Common myeloid progenitor, CD34-positive (primary cell): ENCODE results near the gene HCRT.

Experiments used
- CTCF ChIA-PET: fragments of 350-600 bp; sonication (Branson Sonifier 250); formaldehyde crosslinking; loops from one replicate; lab custom pipeline; 2021; ENCODE audit warnings: antibody characterized with exemption; lab: Charles Lee
- POLR2A ChIA-PET: fragments of 350-600 bp; sonication (Branson Sonifier 250); formaldehyde crosslinking; loops from one replicate; lab custom pipeline; 2021; ENCODE audit warnings: antibody characterized with exemption; lab: Charles Lee
- DNase-seq, 3 donors: peaks; one replicate each; pipeline versions ENCODE4 v3.0.0 to v3.0.0-alpha.2; 2013
- H3K27ac ChIP-seq, 2 experiments: 1 replicate in 1 of 2; 2 replicates in 1 of 2; pipeline ENCODE4 v1.7.0; 2013; ENCODE audit warnings: inconsistent platforms in 2 of 2, low read length in 2 of 2, mild to moderate bottlenecking in 2 of 2, low read depth in 1 of 2, moderate library complexity in 1 of 2; ENCODE audit not compliant: severe bottlenecking in 2 of 2, insufficient read depth in 1 of 2, poor library complexity in 1 of 2
- H3K27me3 ChIP-seq, 5 experiments: replicated peaks in 2 of 5; 1 replicate in 3 of 5; 2 replicates in 2 of 5; pipeline versions ENCODE4 v1.6.1 to v1.7.0; 2013; ENCODE audit warnings: low read length in 4 of 5, mild to moderate bottlenecking in 2 of 5, moderate library complexity in 2 of 5, inconsistent platforms in 1 of 5; ENCODE audit not compliant: insufficient read depth in 5 of 5, control insufficient read depth in 4 of 5
- H3K36me3 ChIP-seq, 4 experiments: 1 replicate in 2 of 4; 2 replicates in 2 of 4; pipeline versions ENCODE4 v1.6.1 to v1.7.0; 2013; ENCODE audit warnings: low read length in 3 of 4, control low read depth in 1 of 4, mild to moderate bottlenecking in 1 of 4; ENCODE audit not compliant: control insufficient read depth in 4 of 4, insufficient read depth in 4 of 4
- H3K4me1 ChIP-seq, 4 experiments: 1 replicate in 3 of 4; 2 replicates in 1 of 4; pipeline versions ENCODE4 v1.6.1 to v1.7.1; 2013; ENCODE audit warnings: low read length in 3 of 4, mild to moderate bottlenecking in 3 of 4, control low read depth in 1 of 4, inconsistent platforms in 1 of 4, moderate library complexity in 1 of 4; ENCODE audit not compliant: control insufficient read depth in 4 of 4, insufficient read depth in 4 of 4; ENCODE audit errors: control extremely low read depth in 1 of 4
- H3K4me3 ChIP-seq, 7 experiments: 1 replicate in 4 of 7; 2 replicates in 3 of 7; pipeline versions ENCODE4 v1.5.1 to v1.7.0; 2013; ENCODE audit warnings: mild to moderate bottlenecking in 7 of 7, low read length in 6 of 7, moderate library complexity in 6 of 7, inconsistent platforms in 2 of 7, low read depth in 2 of 7, control low read depth in 1 of 7; ENCODE audit not compliant: insufficient read depth in 4 of 7, control insufficient read depth in 1 of 7; ENCODE audit errors: extremely low read depth in 1 of 7
- H3K9me3 ChIP-seq, 5 experiments: 1 replicate in 4 of 5; 2 replicates in 1 of 5; pipeline versions ENCODE4 v1.6.1 to v1.7.1; 2013; ENCODE audit warnings: low read length in 4 of 5, mild to moderate bottlenecking in 2 of 5, inconsistent platforms in 1 of 5, low read depth in 1 of 5, moderate library complexity in 1 of 5; ENCODE audit not compliant: control insufficient read depth in 4 of 5, insufficient read depth in 2 of 5; ENCODE audit errors: control extremely low read depth in 1 of 5
- WGBS: methylation state at CpG from one replicate; pipeline ENCODE4 v1.1.5; 2013; ENCODE audit not compliant: insufficient coverage; 5-methylcytosine and 5-hydroxymethylcytosine counted together

The HCRT gene

GRCh38 chr17:42135664-42136653, 49.3 kb downstream of the HCRT start:
- Histone ChIP-seq H3K9me3 (no peaks in the 10 kb centered on the region), H3K27ac (peak overlapping the region in 1 of 2 experiments; percentile 45), H3K27me3 (no peaks in the 10 kb centered on the region), H3K36me3 (peaks cover 1 to 50% (median 10%) of the 10 kb centered on the region in 4 experiments), H3K4me1 (peaks cover 17 to 57% (median 46%) of the 10 kb centered on the region in 4 experiments), H3K4me3 (no peak overlapping the region)
- WGBS = 73% methylated on average over 10 of the region's 15 CpGs
- peak in 1 of 3 donors; percentile 38 for DNase-seq
- POLR2A ChIA-PET = interaction anchor here (0.7 to 0.8 kb wide), 2 partner anchors 18 to 319 kb away, joined by 3 read pairs; no protein-coding TSS in a partner anchor
- CTCF ChIA-PET = interaction anchor here (0.6 to 5.3 kb wide), 9 partner anchors 8 to 52 kb away, joined by 3 to 24 read pairs (median 4); partner anchors contain the start of gene DHX58

GRCh38 chr17:42135151-42135550, 50.1 kb downstream of the HCRT start:
- Histone ChIP-seq H3K36me3 (peaks cover 0 to 53% (median 12%) of the 10 kb centered on the region in 4 experiments), H3K27me3 (no peaks in the 10 kb centered on the region), H3K27ac (peak overlapping the region in 1 of 2 experiments; percentile 25), H3K9me3 (no peaks in the 10 kb centered on the region), H3K4me3 (no peak overlapping the region), H3K4me1 (peaks cover 17 to 64% (median 54%) of the 10 kb centered on the region in 4 experiments)
- WGBS = 100% methylated on average over 4 of the region's 6 CpGs
- ChIA-PET POLR2A (interaction anchor here (0.8 kb wide), 1 partner anchor 19 kb away, joined by 3 read pairs; no protein-coding TSS in a partner anchor), CTCF (interaction anchor here (1.1 to 2.7 kb wide), 5 partner anchors 15 to 52 kb away, joined by 3 to 8 read pairs (median 4); no protein-coding TSS in a partner anchor)
- no peak for DNase-seq
